Fibroblast of lung (primary cell): ENCODE data around the gene KCNT2. TPM values are rescaled to one million over a fixed set of nuclear protein-coding genes. Genes with fewer than 3 reads are reported as not detected.

Experiments used
- DNase-seq, 2 donors: peaks; one replicate each; pipeline versions ENCODE4 v3.0.0 to v3.0.0-alpha.2; 2010; ENCODE audit warnings: low read depth in 2 of 2
- H2AFZ ChIP-seq: 2 replicates; pipeline ENCODE4 v1.5.1; 2012; ENCODE audit warnings: low read length, control low read depth, inconsistent platforms
- H3K27ac ChIP-seq: 2 replicates; pipeline ENCODE4 v1.5.1; 2011; ENCODE audit warnings: low read length, control low read depth; ENCODE audit not compliant: insufficient read depth
- H3K27me3 ChIP-seq: 2 replicates; pipeline ENCODE4 v1.5.1; 2011; ENCODE audit warnings: mild to moderate bottlenecking, low read length; ENCODE audit not compliant: control insufficient read depth, insufficient read depth
- H3K36me3 ChIP-seq: 2 replicates; pipeline ENCODE4 v1.5.1; 2011; ENCODE audit warnings: low read length; ENCODE audit not compliant: control insufficient read depth, insufficient read depth
- H3K4me1 ChIP-seq: 2 replicates; pipeline ENCODE4 v1.5.1; 2011; ENCODE audit warnings: low read length; ENCODE audit not compliant: control insufficient read depth, insufficient read depth; ENCODE audit errors: extremely low read depth
- H3K4me2 ChIP-seq: 2 replicates; pipeline ENCODE4 v1.5.1; 2011; ENCODE audit warnings: low read length, control low read depth; ENCODE audit not compliant: insufficient read depth; ENCODE audit errors: extremely low read depth
- H3K4me3 ChIP-seq, 4 experiments: fragments of 200-600 bp in 1 of 4; sonication (generic) in 1 of 4; replicated peaks in 1 of 4; 2 replicates each; pipeline ENCODE4 v1.5.1; 2011 to 2016; ENCODE audit warnings: low read length in 4 of 4, low read depth in 3 of 4, mild to moderate bottlenecking in 3 of 4, control low read depth in 2 of 4, inconsistent platforms in 1 of 4, mixed read lengths in 1 of 4; ENCODE audit not compliant: insufficient read depth in 1 of 4; ENCODE audit errors: control extremely low read depth in 1 of 4
- H3K79me2 ChIP-seq: 2 replicates; pipeline ENCODE4 v1.5.1; 2012; ENCODE audit warnings: mild to moderate bottlenecking, low read length, inconsistent platforms; ENCODE audit not compliant: control insufficient read depth, insufficient read depth
- H3K9ac ChIP-seq: 2 replicates; pipeline ENCODE4 v1.5.1; 2011; ENCODE audit warnings: mild to moderate bottlenecking, low read length, control low read depth; ENCODE audit not compliant: insufficient read depth
- H3K9me3 ChIP-seq: 2 replicates; pipeline ENCODE4 v1.5.1; 2012; ENCODE audit warnings: low read depth, low read length; ENCODE audit not compliant: control insufficient read depth, insufficient read depth
- H4K20me1 ChIP-seq: 2 replicates; pipeline ENCODE4 v1.5.1; 2011; ENCODE audit warnings: low read length; ENCODE audit not compliant: control insufficient read depth, insufficient read depth; ENCODE audit errors: extremely low read depth
- CTCF ChIP-seq, 2 donors: IDR thresholded peaks in 1 of 2; conservative IDR thresholded peaks in 1 of 2; 1 replicate in 1 of 2; 2 replicates in 1 of 2; pipeline ENCODE4 v1.5.1; 2011 to 2012; ENCODE audit warnings: low read length in 2 of 2, control low read depth in 1 of 2, inconsistent platforms in 1 of 2, low read depth in 1 of 2, mild to moderate bottlenecking in 1 of 2
- EZH2 ChIP-seq: IDR thresholded peaks from 2 replicates; pipeline ENCODE4 v1.5.1; 2012; ENCODE audit warnings: low read length, control low read depth, mild to moderate bottlenecking; ENCODE audit errors: missing control alignments
- polyA plus RNA-seq, 2 donors: library from polyadenylated mRNA; depleted of rRNA in 1 of 2; stranded (reverse) in 1 of 2; unstranded in 1 of 2; fragments of >200 nt; gene quantifications; 2 replicates each; pipeline ENCODE4 v1.2.1, GENCODE V29; 2011 to 2012; ENCODE audit warnings: missing spikeins in 1 of 2
- total RNA-seq: library from RNA; depleted of rRNA; stranded (reverse); fragments of >200 nt; gene quantifications from 2 replicates; pipeline ENCODE4 v1.2.1, GENCODE V29; 2014

Gene KCNT2
- total and polyA plus RNA-seq, 2 donors (not counting 1 experiment from before 2014, with no cell fraction given): 0.96 to 8.1 TPM

- Histone ChIP-seq H3K4me3 (peak overlapping the region in 3 of 4 experiments; percentile 44 to 79 (median 59)), H3K4me1 (no peaks in the 10 kb centered on the region), H3K27ac (no peak overlapping the region), H3K9me3 (no peaks in the 10 kb centered on the region), H3K79me2 (no peaks in the 10 kb centered on the region), H3K4me2 (peak overlapping the region; percentile 84), H3K36me3 (no peaks in the 10 kb centered on the region), H3K9ac (no peak overlapping the region), H2AFZ (no peak overlapping the region), H4K20me1 (no peaks in the 10 kb centered on the region), H3K27me3 (no peaks in the 10 kb centered on the region)
- TF ChIP-seq CTCF (conservative IDR thresholded peaks at IDR 0.05 in 1 of 2, IDR thresholded peaks at IDR 0.05 in 1 of 2; ENCODE audit: low read depth in 1 of 2, low read length in 2 of 2) (no peak), EZH2 (no peak)
- no peak for DNase-seq
These were observed 46.0 kb upstream of the KCNT2 start for GRCh38 chr1:196654271-196654670.

- Histone ChIP-seq H3K79me2 (no peaks in the 10 kb centered on the region), H3K4me3 (peak within 1 kb of the TSS; percentile 44 to 79 (median 52)), H3K9me3 (no peaks in the 10 kb centered on the region), H3K4me1 (no peaks in the 10 kb centered on the region), H3K9ac (no peak within 1 kb of the TSS), H3K27ac (peak within 1 kb of the TSS; percentile 33), H2AFZ (peak within 1 kb of the TSS; percentile 14), H3K36me3 (no peaks in the 10 kb centered on the region), H4K20me1 (no peaks in the 10 kb centered on the region), H3K27me3 (no peaks in the 10 kb centered on the region), H3K4me2 (peak within 1 kb of the TSS; percentile 84)
- DNase-seq: peak; percentile 95
- TF ChIP-seq EZH2 (no peak), CTCF (conservative IDR thresholded peaks at IDR 0.05 in 1 of 2, IDR thresholded peaks at IDR 0.05 in 1 of 2; ENCODE audit: low read depth in 1 of 2, low read length in 2 of 2) (no peak)
These were observed 43.5 kb upstream of the KCNT2 start, which contains the start of gene CFH for GRCh38 chr1:196651637-196652215. Gene CFH, plus strand, starts transcription at chr1:196652043. Its CDS starts 75 bp downstream, at chr1:196652118.

- H3K36me3 ChIP-seq: no peaks in the 10 kb centered on the region
- H3K79me2 ChIP-seq: no peaks in the 10 kb centered on the region
- H2AFZ ChIP-seq: peak overlapping the region; percentile 14
- no peak overlapping the region for H3K9ac ChIP-seq
- peak overlapping the region; percentile 55 for H3K4me2 ChIP-seq
- TF ChIP-seq CTCF (conservative IDR thresholded peaks at IDR 0.05 in 1 of 2, IDR thresholded peaks at IDR 0.05 in 1 of 2; ENCODE audit: low read depth in 1 of 2, low read length in 2 of 2): no peak
- no peak for TF ChIP-seq EZH2
- no peak for DNase-seq
- no peak overlapping the region for H3K27ac ChIP-seq
- H3K4me1 ChIP-seq: no peaks in the 10 kb centered on the region
- H4K20me1 ChIP-seq: no peaks in the 10 kb centered on the region
- peak overlapping the region in 2 of 4 experiments; percentile 59 to 79 for H3K4me3 ChIP-seq
- H3K27me3 ChIP-seq: no peaks in the 10 kb centered on the region
- no peaks in the 10 kb centered on the region for H3K9me3 ChIP-seq
These were observed 42.8 kb upstream of the KCNT2 start for GRCh38 chr1:196651079-196651478.
